SK-N-SH (cell line): ENCODE measurements around the gene MAML3.

ENCODE experiments used
- EZH2phosphoT487 ChIP-seq: fragments of 200-600 bp; sonication (generic); IDR thresholded peaks from 2 replicates; pipeline ENCODE4 v1.6.1; 2017; ENCODE audit warnings: low read depth, mixed run types, mild to moderate bottlenecking, antibody characterized with exemption, moderate library complexity, borderline replicate concordance
- TF ChIP-seq, protein P1 (sequence below): fragments of 200-600 bp; sonication (generic); IDR thresholded peaks from 2 replicates; pipeline ENCODE4 v1.6.1; 2017; ENCODE audit warnings: antibody characterized with exemption, mild to moderate bottlenecking, moderate library complexity

DNA sequence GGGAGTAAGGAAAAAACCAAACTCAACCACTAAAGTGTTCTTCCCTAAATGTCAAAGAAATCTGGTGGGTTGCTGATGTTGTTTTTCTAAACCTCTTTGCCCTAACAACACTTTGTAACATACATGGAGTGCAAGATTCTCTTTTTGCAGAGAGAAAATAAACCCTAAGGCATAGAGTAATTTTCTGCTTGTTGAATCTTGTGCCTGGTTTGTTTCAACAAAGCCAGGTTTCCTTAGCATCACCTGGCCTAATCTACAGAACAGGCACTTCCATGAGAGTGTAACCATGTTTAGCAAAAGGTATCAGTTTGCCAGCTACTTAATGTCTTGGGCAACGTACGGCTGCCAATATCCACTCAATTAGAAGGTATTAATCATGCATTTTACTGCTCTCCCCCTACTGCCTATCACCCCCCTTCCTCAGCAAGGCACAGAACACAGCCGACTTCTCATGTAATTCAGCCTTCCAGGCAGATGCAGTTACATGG lies 219.2 kb downstream of the MAML3 start:
- no peak for TF ChIP-seq EZH2phosphoT487
- TF ChIP-seq, protein P1, sequence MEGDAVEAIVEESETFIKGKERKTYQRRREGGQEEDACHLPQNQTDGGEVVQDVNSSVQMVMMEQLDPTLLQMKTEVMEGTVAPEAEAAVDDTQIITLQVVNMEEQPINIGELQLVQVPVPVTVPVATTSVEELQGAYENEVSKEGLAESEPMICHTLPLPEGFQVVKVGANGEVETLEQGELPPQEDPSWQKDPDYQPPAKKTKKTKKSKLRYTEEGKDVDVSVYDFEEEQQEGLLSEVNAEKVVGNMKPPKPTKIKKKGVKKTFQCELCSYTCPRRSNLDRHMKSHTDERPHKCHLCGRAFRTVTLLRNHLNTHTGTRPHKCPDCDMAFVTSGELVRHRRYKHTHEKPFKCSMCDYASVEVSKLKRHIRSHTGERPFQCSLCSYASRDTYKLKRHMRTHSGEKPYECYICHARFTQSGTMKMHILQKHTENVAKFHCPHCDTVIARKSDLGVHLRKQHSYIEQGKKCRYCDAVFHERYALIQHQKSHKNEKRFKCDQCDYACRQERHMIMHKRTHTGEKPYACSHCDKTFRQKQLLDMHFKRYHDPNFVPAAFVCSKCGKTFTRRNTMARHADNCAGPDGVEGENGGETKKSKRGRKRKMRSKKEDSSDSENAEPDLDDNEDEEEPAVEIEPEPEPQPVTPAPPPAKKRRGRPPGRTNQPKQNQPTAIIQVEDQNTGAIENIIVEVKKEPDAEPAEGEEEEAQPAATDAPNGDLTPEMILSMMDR = no peak
